Measurements from ENCODE around the gene VWA3A.

DNA sequence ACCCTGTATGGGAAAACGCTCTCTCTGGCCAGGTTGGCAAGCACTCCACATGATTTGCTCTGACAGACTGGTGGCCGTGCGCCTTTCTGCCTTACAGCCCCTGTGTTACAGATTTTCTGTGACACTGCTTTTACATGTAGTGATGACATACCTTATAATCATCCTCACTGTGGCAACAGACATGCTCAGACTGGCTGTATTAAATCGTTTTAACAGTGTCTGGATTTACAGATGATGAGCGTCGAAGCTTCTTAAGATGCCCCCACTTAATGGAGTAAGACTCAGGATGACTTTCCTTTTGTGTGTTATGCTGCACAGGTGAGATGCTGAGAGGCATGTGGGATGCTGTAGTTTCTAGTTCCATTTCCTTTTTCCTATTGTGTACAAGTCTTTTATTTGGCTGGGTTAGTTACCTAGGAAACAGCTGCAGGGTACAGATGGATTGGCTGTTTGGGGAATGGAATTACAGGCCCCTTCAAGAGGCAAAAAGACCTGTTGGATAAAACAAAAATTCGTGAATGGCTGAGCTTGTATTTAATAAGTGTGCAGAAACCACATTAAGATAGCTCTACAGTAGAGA lies 20.9 kb upstream of the VWA3A start:
- TF ChIP-seq POLR2A (IDR thresholded peaks at IDR 0.05): no peak
- TF ChIP-seq CTCF (IDR thresholded peaks at IDR 0.05): no peak
